NCI-H187 treated with DMSO at 0.1 percent for 48 hours (cell line): ENCODE measurements around the gene MFF.
"Not testable (repeated sequence)": the region's sequence is repeated elsewhere in the genome, so short reads cannot be mapped to it uniquely, and the experiment has no call there.

ENCODE experiments used
- DNase-seq: peaks from one replicate; lab custom pipeline; 2025; lab: John Stamatoyannopoulos, UW

The MFF gene

DNA sequence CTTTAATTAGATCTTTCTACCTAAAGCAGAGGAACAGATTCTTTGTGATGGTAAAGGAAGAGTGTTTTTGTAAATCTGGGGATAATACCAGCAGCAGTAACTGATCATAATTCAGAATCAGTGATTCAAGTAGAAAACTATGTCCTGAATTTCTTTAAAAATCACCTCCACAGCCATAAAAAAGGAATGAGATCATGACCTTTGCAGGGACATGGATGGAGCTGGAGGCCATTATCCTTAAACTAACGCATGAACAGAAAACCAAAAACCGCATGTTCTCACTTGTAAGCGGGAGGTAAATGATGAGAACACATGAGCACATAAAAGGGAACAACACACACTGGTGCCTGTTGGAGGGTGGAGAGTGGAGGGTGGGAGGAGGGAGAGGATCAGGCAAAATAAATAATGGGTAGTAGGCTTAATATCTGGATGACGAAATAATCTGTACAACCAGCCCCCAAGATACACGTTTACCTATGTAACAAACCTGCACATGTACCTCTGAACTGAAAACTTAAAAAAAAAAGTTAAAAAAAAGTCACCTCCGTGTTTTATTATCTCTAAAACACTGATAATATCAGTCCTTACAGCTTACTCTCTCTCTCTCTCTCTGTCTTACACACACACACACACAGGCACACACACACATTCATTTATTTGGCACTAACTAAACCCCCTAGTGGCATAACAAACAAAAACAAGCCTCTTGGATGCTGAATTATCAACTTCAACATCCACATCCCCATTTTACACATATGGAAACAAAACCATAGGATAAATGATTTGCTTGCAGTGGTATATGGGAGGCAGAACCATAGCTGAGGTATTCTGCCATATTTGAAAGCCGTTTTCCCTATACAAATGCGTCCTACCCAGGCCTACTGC is 52.7 kb downstream of the MFF start:
- no peak for DNase-seq

DNA sequence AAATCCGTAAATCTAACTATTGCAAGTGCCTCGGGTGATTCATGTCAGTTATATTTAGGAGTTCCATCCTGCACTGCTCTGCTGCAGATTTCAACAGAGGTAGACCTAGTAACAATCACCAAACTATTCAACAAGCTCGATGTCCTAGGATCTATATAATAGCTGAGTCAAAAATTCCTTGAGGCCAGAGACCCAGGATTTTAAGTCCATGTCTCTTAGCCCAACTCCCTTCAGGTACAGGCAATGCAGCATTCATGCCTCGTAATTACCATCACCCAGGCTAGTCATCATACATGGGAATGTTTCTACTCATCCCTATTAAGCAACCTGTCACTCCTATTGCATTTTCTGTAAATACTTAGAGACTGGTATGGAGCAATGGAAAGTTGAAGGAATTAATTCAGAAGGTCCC is 53.3 kb downstream of the MFF start:
- DNase-seq, result no peak

DNA sequence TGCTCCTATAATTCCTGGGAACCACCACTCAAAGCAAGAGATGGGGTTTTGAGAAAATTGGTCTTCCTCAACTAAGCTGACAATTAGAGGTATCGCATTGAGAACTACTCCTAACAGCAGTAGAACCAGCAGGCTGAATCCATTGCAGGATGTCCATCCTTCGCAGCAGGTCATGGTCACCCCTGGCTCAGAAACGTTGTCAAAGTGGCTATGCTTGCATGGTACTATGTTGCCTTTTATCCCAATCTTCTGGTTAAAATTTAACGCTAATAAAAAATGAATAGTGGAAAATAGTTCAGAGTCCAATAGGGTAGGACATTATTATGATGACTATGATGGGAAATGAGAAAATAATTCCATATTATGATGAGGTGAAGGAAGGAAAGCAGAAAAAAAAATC is 54.0 kb downstream of the MFF start, which contains the start of gene TM4SF20:
Gene TM4SF20, minus strand, starts transcription at position 212 of the 400 bp plus-strand sequence. Its CDS starts 38 bp downstream, at position 174.
- DNase-seq, result no peak

DNA sequence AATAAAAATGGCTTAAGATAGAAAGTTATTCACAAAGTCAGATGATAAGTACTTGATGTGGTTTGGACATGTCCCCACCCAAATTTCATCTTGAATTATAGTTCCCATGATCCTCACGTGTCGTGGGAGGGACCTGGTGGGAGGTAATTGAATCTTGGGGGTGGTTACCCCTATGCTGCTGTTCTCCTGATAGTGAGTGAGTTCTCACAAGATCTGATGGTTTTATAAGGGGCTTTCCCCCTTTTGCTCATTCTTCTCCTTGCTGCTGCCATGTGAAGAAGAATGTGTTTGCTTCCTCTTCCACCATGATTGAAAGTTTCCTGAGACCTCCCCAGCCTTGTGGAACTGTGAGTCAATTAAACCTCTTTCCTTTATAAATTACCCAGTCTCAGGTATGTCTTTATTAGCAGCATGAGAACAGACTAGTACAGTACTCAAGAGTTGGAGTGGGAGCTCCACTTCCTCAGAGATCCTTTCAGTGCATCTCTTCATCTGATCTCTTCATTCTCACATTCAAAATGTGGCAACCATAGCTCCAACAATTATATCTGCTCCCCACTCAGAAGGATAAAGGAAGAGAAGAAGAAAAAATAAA is 57.3 kb downstream of the MFF start:
- DNase-seq, result not testable (repeated sequence)

DNA sequence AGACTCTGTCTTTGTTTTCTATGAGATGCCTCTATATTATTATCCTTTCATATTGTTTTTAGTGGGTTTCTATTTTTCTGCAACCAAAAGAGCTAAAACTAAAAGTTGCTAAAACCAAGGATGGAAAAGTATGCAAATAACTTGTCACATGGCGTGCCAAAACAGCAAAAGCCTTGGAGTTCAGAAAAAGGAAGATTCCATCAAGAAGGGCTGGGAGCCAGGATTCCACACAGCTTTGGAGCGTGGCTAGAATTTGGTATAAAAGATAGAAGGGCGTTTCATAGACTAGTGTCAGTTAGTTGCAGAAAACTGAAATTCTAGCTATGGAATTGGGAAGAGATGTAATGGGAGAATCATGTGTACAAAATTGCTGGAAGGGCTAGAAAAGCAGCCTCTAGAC is 58.6 kb downstream of the MFF start:
- DNase-seq, result no peak

DNA sequence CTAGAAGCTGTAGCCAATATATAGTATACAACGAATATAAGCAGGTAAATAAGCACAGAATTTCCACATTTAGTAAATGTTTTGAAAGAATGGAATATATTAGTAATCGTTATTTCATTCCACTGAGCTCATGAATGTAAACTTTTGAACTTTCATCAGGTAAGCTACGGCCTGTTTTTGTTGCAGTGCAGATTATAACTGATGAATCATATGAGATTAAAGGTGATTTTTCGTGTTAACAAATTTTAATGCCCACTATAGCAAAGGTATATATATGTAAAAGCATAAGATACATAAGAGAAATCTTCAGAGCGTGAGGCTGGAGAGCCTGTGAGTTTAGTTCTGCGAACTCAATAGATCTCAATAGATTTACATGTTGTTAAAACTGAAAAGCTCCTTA is 61.6 kb downstream of the MFF start:
- no peak for DNase-seq

DNA sequence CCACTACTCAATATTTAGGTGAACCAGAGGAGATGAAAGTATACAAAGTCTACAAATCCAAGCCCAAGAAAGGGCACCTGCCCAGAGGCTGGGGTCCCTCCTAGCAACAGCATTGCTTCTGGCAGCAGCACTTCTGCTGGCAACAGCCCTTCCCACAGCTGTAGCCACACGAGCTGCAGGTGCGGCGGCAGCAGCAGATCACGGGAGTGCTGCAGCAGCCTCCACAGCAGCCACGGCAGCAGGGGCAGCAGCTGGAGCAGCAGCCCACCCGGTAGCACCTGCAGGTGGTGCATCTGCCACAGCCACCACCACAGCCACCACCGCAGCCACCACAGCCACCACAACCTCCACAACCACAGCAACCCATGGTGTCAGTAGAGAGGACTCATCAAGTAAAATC is 62.5 kb downstream of the MFF start, which contains the start of gene SCYGR1:
Gene SCYGR1, minus strand, starts transcription at position 367 of the 400 bp plus-strand sequence. Its CDS starts 0 bp downstream, at position 367.
- not testable (repeated sequence) for DNase-seq

DNA sequence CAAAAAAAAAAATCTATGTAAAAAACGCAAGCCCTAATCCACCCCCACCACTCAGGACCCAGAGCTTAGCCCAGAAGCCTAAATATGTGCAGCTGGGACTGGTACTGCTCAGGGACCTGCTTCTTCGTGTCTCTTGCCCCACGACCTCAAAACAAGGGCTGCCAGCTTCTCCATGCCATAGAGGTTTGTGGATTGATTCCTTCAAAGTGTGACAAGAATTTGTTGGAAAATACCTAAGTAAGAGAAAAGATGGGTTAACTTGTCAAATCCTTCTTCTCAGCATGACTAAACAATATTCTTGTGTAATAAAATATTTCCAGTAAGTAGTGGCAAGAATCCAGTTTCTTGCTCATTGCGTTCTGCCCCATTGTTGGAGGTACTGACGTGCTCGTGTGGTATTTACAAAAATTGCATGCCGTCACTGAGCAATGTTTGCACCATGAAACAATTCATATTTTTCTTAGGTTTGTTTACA is 63.5 kb downstream of the MFF start:
- no peak for DNase-seq

DNA sequence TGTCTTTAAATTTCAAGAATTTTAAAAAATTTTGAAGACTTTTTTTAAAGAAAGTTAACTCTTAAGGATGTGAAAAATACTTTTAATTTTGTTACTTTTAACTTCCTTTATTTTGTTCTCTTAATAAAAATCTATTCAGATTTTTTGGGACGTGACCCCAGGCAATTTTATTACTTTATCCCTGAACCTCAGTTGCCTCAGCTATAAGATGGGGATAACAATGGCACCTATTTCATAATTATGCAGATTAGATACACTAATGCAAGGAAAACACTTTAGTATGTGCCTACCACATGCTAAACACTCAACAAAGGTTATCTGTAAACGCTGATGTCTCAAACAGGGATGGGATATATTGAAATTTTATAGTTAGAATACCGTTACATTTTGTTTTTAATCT is 64.2 kb downstream of the MFF start:
- no peak for DNase-seq

DNA sequence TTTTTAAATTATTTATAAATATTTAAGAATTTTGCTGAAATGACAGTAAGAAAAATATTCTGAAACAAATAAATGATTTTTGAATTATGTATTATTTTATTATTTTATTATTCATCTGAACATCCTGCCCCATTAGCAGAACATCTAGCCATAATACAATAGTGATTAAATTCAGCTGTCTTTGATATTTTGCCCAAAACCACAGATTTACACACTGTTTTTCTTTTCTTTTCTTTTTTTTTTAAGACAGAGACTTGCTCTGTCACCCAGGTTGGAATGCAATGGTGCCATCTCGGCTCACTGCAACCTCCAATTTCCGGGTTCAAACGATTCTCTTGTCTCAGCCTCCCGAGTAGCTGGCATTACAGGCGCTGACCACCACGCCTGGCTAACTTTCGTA is 64.6 kb downstream of the MFF start:
- no peak for DNase-seq

DNA sequence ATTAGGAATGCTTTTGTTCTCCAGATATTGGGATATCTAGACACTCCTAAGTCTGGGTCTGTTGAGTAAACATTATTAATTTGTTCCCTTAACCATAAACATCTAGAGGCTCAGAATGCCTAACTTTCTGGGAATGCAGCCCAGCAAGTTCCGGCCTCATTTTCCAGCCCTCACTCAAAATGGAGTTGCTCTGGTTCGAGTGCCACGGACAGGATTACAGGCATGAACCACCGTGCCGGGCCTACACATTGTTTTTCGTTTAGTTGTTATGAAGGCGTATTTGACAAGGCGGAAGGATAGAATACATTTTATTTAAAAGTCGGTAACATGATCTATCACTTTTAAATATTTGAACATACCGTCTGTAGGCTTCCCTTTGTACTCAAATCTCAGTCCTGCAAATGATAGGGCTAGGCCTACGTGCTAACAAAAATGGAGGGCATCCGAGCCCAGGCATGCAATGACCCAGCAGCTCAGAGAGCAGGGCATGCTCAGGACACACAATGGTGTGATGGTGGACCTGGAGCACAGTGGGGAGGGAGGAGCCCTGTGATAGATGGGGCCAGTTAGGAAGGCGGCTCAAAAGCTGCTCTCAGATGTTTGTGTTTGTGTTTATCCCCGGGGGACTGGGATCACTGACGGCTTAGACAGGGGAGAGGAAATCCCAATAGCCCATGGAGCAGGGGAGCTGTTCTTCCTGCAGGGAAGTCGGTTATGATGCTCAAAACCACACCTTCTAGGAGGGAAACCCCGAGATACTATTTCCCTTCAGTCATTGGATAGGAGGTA is 65.6 kb downstream of the MFF start:
- no peak for DNase-seq

DNA sequence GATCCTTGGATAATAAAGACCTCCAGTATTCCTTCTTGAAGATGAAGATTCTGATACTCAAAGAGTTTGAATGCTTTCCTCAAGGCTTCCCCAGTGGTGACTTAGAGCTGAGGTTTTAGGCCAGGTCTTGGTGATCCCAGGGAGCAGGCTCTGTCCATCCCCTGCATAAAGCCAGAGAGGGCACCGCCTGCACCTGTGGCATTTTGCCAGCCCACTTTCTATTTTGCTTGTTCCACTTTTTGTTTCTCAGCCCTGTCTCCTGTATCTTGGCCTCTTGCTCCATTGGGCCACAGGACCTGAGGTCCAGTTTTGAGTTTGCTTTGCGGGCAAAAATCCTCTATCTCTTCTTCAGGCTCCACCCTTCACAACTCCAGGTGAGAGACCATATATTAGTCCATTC is 69.3 kb downstream of the MFF start:
- no peak for DNase-seq

DNA sequence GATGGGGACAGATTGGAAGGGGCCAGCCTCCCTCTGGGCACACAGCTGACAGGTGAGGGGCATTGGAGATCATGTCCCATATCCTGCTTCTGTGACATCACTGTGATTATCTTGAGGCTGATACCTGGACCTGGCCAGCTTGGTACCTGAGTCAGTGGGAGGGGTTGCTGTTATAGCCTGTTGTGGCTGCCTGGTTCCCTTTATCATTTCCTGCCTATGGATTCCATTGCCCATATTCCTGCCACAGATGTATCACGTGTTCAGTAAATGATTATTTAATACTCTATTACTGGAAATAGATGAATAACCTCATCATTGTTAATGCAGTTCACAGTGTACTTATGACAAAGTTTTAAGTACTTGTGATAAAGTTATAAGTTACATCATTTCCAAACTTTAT is 70.5 kb downstream of the MFF start:
- no peak for DNase-seq

DNA sequence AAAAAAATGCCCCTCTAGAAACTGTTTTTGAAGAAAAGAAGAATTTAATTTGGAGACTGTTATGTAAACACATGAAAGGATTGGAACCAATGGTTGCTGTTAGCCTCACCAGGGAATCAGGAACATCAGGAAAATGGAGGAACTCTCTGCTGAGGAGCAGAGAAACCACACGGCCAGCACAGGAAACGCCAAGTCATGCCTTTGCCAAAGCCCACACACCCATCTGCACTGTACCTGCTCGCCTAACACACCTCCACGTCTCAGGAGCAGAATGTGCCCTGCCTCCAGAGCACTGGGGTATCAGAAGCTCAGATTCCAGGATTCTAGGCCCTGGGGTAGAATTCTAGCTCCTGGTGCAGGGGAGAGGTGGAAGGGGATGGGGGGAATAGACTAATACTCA is 72.5 kb downstream of the MFF start:
- DNase-seq, result no peak

DNA sequence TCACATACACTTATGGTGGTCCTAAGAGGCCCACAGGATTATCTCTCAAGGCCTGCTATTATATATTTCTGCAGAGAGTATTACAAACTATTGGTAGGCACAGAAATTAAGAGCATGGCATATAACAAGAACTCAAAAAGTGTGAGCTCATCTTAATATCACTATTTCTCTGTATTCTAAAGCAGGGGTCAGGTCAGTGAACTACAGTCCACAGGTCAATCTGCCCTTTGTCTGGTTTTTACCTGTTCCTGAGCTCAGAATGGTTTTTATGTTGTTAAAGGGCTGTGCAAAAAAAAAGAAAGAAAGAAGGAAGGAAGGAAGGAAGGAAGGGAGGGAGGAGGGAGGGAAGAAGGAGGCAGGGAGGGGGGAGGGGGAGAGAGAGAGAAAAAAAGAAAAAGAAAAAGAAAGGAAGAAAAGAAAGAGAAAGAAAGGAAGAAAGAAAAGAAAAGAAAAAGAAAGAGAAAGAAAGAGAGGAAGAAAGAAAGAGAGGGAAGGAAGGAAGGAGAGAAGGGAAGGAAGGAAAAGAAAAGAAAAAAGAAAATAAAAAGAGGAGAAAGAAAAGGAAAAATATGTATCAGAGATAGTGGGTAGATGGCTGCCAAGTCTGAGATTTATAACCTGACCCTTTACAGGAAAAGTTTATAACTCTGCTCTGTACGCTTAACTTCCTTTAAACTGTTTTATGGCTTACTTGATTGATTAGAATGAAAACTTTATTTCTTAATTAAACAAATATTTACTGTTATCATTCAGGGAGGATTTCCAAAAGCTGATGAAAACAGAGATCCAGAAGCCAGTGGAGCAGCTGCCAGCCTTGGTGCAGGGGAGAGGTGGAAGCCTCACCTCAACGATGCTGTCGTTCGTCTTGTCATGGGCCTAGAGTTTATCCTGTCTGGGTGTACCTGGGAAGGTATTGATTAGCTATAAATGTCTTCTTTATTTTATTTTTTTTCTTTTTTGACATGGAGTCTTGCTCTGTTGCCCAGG is 73.9 kb downstream of the MFF start:
- no peak for DNase-seq

DNA sequence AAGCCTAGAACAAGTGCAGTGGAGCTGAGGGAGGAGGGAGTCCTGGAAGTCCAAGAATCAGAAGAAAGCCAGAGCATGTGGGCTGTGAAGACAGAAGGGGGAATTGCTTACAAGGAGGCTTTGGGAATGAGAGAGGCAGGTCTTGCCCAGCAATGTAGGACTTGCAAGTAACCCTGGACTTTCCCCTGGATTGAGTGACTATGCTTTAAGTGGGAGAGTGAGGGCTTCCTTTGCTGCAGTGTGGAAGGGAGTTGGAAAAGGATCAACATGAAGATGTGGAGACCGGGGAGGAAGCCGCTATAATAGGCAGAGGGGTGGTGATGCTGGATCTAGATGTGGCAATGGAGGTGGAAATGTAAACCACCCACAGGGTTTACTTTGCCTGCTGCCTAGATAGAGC is 76.5 kb downstream of the MFF start:
- DNase-seq, result no peak

DNA sequence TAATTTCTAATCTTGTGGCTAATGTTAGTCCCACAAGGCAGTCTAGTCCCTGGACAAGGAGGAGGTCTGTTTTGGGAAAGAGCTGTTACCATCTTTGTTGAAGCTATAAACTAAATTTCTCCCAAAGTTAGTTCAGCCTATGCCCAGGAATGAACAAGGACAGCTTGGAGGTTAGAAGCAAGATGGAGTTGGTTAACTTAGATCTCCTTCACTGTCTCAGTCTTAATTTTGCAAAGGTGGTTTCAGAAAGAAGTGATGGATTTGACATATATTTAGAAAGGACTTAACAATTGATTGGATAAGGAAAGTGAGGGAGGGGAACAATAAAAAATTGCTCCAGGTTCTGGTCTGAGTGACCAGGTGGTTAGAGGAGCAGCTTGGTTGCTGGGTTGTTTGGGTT is 77.3 kb downstream of the MFF start:
- no peak for DNase-seq

DNA sequence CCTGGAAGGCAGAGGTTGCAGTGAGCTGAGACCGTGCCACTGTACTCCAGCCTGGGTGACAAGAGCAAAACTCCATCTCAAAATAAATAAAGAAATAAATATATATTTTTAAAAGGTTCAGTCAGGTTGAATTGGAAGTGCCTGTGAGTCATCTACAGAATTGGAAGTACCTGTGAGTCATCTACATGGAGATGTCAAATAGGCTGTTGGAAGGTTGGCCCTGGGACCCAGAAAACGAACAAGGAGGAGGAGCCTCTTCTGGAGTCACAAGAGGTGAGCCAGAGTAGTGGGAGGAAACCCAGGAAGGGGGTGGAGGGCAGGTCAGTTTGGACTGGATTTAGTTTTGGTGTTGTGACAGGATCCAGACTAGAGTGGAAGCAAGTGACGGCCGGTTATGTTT is 77.9 kb downstream of the MFF start:
- DNase-seq, result no peak

DNA sequence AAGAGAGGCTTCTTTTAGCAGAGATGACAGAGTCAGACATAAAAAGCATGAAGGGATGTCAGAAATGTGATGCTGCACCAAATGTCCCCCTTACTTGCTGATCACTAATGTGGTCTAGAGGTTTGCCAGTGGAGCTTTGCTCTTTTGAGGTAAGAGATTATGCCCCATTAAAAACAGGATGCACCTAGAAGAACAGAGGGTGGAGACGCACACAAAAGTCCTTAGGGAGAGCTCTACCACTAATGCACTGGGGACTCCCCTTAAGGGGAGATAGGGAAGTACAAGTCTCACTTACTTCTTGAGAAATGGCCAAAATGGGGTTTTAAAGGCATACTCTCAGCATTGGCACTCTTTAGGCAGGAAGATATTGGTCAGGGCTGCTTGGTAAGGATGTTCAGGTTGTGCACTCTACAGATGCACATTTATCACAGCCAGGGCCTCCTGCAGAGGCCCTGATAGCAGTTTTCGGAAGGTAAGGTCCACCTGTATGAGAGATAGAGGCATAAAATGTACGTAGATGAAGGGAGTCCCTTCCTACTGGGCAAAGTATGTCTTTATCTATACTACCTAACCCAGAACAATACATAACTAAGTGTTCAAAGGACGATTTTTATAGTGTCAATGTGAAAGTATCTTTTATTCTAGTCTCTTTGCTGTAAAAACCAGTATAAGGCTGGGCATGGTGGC is 79.7 kb downstream of the MFF start:
- no peak for DNase-seq

DNA sequence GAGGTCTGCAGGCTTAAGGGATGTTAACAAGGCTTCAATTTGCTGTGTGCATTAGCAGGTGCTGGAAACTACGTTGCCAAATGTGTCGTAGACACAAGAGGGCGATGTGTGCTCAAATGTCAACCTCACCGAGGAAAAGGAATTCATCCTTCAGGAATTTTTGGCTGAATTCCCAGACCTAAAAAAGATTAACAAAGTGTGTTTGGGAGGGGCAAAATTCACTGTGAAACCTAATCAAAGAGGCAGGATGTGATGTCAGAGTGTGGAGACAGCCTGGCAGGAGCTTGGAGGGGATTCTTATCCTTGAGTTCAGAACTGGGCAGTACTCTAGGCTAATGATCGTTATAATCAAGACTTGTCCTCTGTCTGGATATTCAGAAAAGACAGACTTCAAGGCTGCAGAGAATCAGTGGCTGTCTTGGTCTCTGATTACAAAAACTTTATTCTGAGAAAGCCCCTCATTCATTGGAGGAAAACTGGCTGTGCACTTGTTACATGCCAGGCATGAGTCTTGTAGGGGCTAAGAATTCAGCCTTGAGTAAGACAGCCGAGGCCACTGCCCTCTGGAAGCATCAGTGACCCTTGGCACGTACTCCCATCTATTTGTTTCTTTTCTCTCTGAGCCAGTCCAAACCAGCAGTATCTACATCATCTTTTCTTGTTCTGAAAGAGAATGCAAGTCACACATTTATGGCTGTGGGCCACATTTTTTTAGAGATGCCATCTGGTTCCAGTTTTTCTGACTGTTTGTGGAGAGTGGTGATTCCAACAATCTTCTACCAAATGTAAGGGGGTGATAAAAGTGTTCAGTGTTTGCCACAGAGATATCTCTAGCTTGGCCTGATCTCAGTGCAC is 81.4 kb downstream of the MFF start:
- no peak for DNase-seq
